Measurements from ENCODE around the gene GPR156.

GPR156 gene

DNA sequence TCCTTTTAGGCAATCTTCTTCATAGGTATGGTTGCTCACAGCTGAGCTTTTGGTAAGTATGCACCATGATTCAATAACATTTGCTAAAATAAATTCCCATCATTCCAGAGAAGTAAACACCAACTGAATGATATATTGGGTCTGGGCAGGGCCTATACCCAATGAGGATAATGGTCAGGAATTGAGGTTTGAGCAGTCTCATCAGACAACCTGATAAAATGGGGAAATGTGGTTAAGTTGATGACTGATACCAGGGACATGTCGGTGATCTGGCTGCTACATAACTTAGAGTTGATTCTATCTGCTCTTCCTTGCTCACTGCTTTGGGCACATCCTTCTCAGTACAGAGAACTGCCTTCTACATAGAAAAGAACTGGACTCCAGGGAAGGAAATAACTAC, 92.9 kb downstream of the GPR156 start:
- Histone ChIP-seq H3K27me3 (ENCODE audit: control insufficient read depth, insufficient read depth, low read length) (no peaks in the 10 kb centered on the region), H3K9ac (ENCODE audit: low read depth, low read length) (no peak overlapping the region), H3K36me3 (ENCODE audit: control insufficient read depth, insufficient read depth, low read length) (no peaks in the 10 kb centered on the region), H3K4me3 (ENCODE audit: low read depth, low read length) (no peak overlapping the region), H3K4me1 (ENCODE audit: control insufficient read depth, insufficient read depth, low read length) (no peaks in the 10 kb centered on the region), H3K9me3 (ENCODE audit: control insufficient read depth, insufficient read depth, low read length) (no peaks in the 10 kb centered on the region)

DNA sequence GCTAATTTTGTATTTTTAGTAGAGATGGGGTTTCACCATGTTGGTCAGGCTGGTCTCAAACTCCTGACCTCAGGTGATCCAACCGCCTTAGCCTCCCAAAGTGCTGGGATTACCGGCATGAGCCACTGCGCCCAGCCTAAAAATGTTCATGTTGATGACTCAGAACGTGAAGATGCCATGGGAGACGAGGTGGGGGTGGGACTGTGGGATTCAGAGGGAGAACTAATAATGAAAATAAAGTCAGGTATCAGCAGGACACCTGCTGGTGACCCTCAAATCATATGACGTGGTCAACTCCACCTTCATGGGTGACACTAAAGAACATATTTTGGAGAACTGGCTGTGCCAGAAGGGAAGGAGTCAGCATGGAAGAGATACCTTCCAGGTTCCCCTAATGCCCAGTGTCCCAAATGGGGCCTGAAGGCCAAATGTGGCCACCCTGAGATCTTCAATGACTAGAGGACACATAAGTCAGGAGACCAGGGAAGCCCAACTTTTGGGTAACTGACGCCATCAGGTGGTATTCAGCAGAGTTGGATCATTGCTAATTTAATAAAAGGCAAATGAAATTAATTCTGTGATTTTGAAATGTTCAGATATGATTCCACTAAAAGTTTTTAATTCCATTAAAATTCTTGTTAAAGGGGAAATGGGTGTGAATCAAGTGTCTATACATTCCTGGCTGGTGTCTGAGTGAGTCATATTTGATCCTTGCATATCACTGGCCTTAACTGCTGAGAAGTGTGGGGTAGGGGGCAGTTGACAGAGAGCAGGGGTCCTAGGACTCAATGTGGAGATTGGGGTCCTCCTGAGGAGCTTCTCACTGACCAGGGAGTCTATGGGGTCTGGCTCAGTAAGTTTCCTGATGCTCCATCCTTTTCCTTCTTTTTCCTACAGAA, 102.2 kb downstream of the GPR156 start:
- Histone ChIP-seq H3K4me3 (ENCODE audit: low read depth, low read length) (no peak overlapping the region), H3K36me3 (ENCODE audit: control insufficient read depth, insufficient read depth, low read length) (no peaks in the 10 kb centered on the region), H3K9ac (ENCODE audit: low read depth, low read length) (no peak overlapping the region), H3K9me3 (ENCODE audit: control insufficient read depth, insufficient read depth, low read length) (no peaks in the 10 kb centered on the region), H3K27me3 (ENCODE audit: control insufficient read depth, insufficient read depth, low read length) (no peaks in the 10 kb centered on the region), H3K4me1 (ENCODE audit: control insufficient read depth, insufficient read depth, low read length) (peaks cover 1% of the 10 kb centered on the region)

- Histone ChIP-seq H3K9me3 (ENCODE audit: control insufficient read depth, insufficient read depth, low read length) (no peaks in the 10 kb centered on the region), H3K36me3 (ENCODE audit: control insufficient read depth, insufficient read depth, low read length) (no peaks in the 10 kb centered on the region), H3K27me3 (ENCODE audit: control insufficient read depth, insufficient read depth, low read length) (no peaks in the 10 kb centered on the region), H3K4me1 (ENCODE audit: control insufficient read depth, insufficient read depth, low read length) (peaks cover 10% of the 10 kb centered on the region), H3K9ac (ENCODE audit: low read depth, low read length) (no peak overlapping the region), H3K4me3 (ENCODE audit: low read depth, low read length) (no peak overlapping the region)
Observed at GRCh38 chr3:120181632-120182031, 103.4 kb downstream of the GPR156 start.

GRCh38 chr3:120180731-120181412, 104.2 kb downstream of the GPR156 start:
- Histone ChIP-seq H3K9me3 (ENCODE audit: control insufficient read depth, insufficient read depth, low read length) (no peaks in the 10 kb centered on the region), H3K27me3 (ENCODE audit: control insufficient read depth, insufficient read depth, low read length) (no peaks in the 10 kb centered on the region), H3K36me3 (ENCODE audit: control insufficient read depth, insufficient read depth, low read length) (no peaks in the 10 kb centered on the region), H3K4me1 (ENCODE audit: control insufficient read depth, insufficient read depth, low read length) (peaks cover 10% of the 10 kb centered on the region), H3K4me3 (ENCODE audit: low read depth, low read length) (no peak overlapping the region), H3K9ac (ENCODE audit: low read depth, low read length) (peak overlapping the region; percentile 13)

- Histone ChIP-seq H3K9ac (ENCODE audit: low read depth, low read length) (no peak overlapping the region), H3K36me3 (ENCODE audit: control insufficient read depth, insufficient read depth, low read length) (no peaks in the 10 kb centered on the region), H3K9me3 (ENCODE audit: control insufficient read depth, insufficient read depth, low read length) (no peaks in the 10 kb centered on the region), H3K4me1 (ENCODE audit: control insufficient read depth, insufficient read depth, low read length) (peaks cover 10% of the 10 kb centered on the region), H3K4me3 (ENCODE audit: low read depth, low read length) (no peak overlapping the region), H3K27me3 (ENCODE audit: control insufficient read depth, insufficient read depth, low read length) (no peaks in the 10 kb centered on the region)
Observed at GRCh38 chr3:120177707-120178306, 107.2 kb downstream of the GPR156 start.

- no peaks in the 10 kb centered on the region for H3K36me3 ChIP-seq (ENCODE audit: control insufficient read depth, insufficient read depth, low read length)
- no peaks in the 10 kb centered on the region for H3K9me3 ChIP-seq (ENCODE audit: control insufficient read depth, insufficient read depth, low read length)
- no peaks in the 10 kb centered on the region for H3K27me3 ChIP-seq (ENCODE audit: control insufficient read depth, insufficient read depth, low read length)
- no peak overlapping the region for H3K9ac ChIP-seq (ENCODE audit: low read depth, low read length)
- H3K4me1 ChIP-seq (ENCODE audit: control insufficient read depth, insufficient read depth, low read length): peaks cover 10% of the 10 kb centered on the region
- H3K4me3 ChIP-seq (ENCODE audit: low read depth, low read length): no peak overlapping the region
Observed at GRCh38 chr3:120177151-120177550, 107.9 kb downstream of the GPR156 start.

DNA sequence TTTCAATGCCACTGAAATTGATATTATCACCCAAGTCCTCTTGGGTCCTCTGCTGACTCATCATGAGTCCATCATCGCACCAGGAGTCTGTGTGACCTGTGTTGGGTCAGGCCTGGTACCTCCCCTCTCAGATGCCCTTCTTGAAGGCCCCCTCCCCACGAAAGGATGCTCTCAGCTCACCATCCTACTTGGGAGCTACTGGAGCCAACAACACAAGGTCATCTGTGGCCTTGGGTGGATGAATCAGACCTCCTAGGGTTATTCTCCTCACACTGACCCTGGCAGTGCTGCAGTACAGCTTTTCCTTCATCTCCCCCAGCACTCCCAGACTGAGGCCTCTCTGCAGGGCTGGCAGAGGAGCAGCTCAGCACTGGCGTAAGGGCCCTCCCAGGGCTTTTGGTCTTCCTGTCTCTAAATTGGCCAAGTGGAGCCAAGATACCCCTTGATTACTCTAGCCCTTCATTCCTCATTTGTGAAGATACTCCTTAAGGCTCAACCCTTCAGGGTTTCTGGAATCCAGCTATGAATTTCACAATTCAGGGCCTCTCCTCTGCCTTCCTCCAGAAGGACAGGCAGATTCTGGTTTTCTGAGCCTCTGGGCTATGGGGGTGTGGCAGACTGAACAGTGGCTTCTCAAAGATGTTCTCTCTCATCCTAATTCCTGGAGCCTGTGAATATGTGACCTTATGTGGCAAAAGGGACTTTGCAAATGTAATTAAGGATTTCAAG, 110.0 kb downstream of the GPR156 start:
- H3K9ac ChIP-seq (ENCODE audit: low read depth, low read length): no peak overlapping the region
- no peak overlapping the region for H3K4me3 ChIP-seq (ENCODE audit: low read depth, low read length)
- H3K27me3 ChIP-seq (ENCODE audit: control insufficient read depth, insufficient read depth, low read length): no peaks in the 10 kb centered on the region
- no peaks in the 10 kb centered on the region for H3K9me3 ChIP-seq (ENCODE audit: control insufficient read depth, insufficient read depth, low read length)
- no peaks in the 10 kb centered on the region for H3K36me3 ChIP-seq (ENCODE audit: control insufficient read depth, insufficient read depth, low read length)
- peaks cover 10% of the 10 kb centered on the region for H3K4me1 ChIP-seq (ENCODE audit: control insufficient read depth, insufficient read depth, low read length)

DNA sequence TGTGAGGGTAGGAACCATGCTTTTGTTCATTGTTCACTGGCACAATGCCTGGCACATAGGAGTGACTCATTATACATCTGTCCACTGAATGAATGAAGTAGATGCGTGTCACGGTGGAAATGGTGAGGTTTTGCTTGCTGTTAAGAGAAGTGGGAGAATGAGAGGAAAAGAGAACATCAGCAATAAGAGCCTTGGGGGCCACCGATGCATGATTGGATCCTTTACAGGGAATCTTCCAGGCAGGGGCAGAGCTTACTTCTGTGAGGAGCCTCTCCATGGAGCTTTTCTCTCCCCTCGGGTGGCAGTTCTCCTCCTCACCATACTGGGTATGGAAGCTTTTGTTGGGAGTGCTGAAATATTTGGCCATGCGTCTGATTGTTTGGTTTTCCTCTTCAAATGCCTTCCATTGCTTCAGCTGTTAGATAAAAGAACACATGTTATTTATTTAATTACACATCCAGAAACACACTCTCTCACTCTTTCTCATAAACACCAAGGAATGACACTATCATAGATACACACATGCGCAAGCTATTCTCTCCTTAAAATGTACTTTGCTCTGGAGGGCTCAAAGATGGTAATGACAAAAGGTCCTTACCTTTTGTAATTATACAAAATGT, 111.9 kb downstream of the GPR156 start:
- Histone ChIP-seq H3K4me1 (ENCODE audit: control insufficient read depth, insufficient read depth, low read length) (peaks cover 10% of the 10 kb centered on the region), H3K36me3 (ENCODE audit: control insufficient read depth, insufficient read depth, low read length) (no peaks in the 10 kb centered on the region), H3K27me3 (ENCODE audit: control insufficient read depth, insufficient read depth, low read length) (no peaks in the 10 kb centered on the region), H3K9me3 (ENCODE audit: control insufficient read depth, insufficient read depth, low read length) (no peaks in the 10 kb centered on the region), H3K4me3 (ENCODE audit: low read depth, low read length) (no peak overlapping the region), H3K9ac (ENCODE audit: low read depth, low read length) (no peak overlapping the region)

DNA sequence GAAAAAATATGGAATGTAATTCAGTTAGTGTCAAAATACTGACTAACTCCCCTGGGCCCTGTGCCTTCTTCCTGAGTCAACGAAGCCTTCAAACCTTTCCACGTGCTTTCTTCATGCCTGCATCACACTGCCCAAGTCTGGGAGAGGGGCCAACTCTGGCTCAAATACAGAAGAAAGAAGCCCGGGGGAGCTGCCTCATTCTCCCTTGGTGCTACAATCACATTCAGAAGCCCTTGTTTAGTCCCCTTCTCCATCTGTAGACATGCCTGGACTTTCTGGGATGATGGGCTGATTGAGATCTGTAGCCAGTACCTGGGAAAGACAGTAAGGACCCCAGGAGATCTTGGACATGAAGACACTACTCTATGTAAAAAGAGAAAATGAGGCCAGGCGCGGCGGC, 113.0 kb downstream of the GPR156 start:
- Histone ChIP-seq H3K4me3 (ENCODE audit: low read depth, low read length) (no peak overlapping the region), H3K4me1 (ENCODE audit: control insufficient read depth, insufficient read depth, low read length) (peaks cover 2% of the 10 kb centered on the region), H3K27me3 (ENCODE audit: control insufficient read depth, insufficient read depth, low read length) (no peaks in the 10 kb centered on the region), H3K9me3 (ENCODE audit: control insufficient read depth, insufficient read depth, low read length) (no peaks in the 10 kb centered on the region), H3K9ac (ENCODE audit: low read depth, low read length) (no peak overlapping the region), H3K36me3 (ENCODE audit: control insufficient read depth, insufficient read depth, low read length) (no peaks in the 10 kb centered on the region)

DNA sequence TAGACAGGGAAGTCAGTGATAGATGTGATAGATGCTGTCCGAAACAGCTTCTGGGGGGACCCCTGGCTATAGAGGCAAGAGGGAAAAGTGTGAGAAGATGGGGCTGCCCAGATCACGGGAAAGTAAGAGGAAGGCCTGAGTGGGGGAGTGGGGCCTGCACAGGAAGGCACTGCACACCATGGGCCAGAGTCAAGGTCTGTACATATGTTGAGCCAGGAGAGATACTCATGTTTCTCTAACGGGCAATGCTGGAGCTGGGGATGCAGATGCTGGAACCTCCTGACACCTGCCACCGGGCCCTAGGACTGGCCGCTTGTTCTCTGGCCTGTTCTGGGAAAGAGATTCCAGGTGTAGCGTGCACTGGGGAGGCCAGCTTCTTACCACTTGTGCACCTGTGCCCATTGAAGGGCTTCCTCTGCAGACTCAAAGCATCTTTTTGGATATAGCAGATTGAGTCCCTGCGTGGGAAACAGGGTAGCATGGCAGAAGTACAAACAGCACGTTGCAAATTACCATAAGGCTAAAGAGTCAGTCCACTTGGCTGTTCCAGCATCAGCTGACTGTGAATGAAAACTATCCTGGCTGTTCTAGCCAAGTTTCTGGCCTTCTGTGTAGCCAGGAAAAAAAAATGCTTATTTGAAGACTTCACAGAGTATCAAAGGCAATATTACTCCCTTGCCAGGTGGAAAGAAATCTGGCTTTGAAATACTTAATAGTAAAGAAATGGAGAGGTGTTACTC, 113.7 kb downstream of the GPR156 start:
- no peaks in the 10 kb centered on the region for H3K4me1 ChIP-seq (ENCODE audit: control insufficient read depth, insufficient read depth, low read length)
- H3K36me3 ChIP-seq (ENCODE audit: control insufficient read depth, insufficient read depth, low read length): no peaks in the 10 kb centered on the region

More for the DNA sequence above, 113.7 kb downstream of the GPR156 start:
- Histone ChIP-seq H3K4me3 (ENCODE audit: low read depth, low read length) (no peak overlapping the region), H3K9me3 (ENCODE audit: control insufficient read depth, insufficient read depth, low read length) (no peaks in the 10 kb centered on the region), H3K9ac (ENCODE audit: low read depth, low read length) (no peak overlapping the region), H3K27me3 (ENCODE audit: control insufficient read depth, insufficient read depth, low read length) (no peaks in the 10 kb centered on the region)

Data from iPS-15b (cell line).